KMS-11 (cell line): ENCODE results near the gene LRRC58.
A peak's percentile ranks its signal among the peaks of the same experiment; 100 is the strongest.

Experiments used
- H2AFZ ChIP-seq: fragments of 200-600 bp; sonication (generic); 2 replicates; pipeline ENCODE4 v1.6.1; 2016; ENCODE audit warnings: antibody characterized with exemption, mixed run types, low read depth
- H3K27ac ChIP-seq: fragments of 200-600 bp; sonication (generic); 2 replicates; pipeline ENCODE4 v1.6.1; 2016; ENCODE audit warnings: mild to moderate bottlenecking, mixed run types
- H3K27me3 ChIP-seq: fragments of 200-600 bp; sonication (generic); 2 replicates; pipeline ENCODE4 v1.6.1; 2017; ENCODE audit warnings: mild to moderate bottlenecking, low read depth, mixed run types, moderate library complexity; ENCODE audit not compliant: insufficient read depth
- H3K36me3 ChIP-seq: fragments of 200-600 bp; sonication (generic); 2 replicates; pipeline ENCODE4 v1.6.1; 2017; ENCODE audit warnings: mild to moderate bottlenecking, mixed run types; ENCODE audit not compliant: insufficient read depth
- H3K4me1 ChIP-seq: fragments of 200-600 bp; sonication (generic); 2 replicates; pipeline ENCODE4 v1.6.1; 2016; ENCODE audit warnings: mild to moderate bottlenecking, low read depth, mixed run types; ENCODE audit not compliant: poor library complexity, severe bottlenecking
- H3K4me2 ChIP-seq: fragments of 200-600 bp; sonication (generic); 2 replicates; pipeline ENCODE4 v1.7.0; 2016; ENCODE audit warnings: mild to moderate bottlenecking, mixed run types
- H3K4me3 ChIP-seq: fragments of 200-600 bp; sonication (generic); IDR thresholded peaks from 2 replicates; pipeline ENCODE4 v1.6.1; 2017; ENCODE audit warnings: low read depth, low read length, mixed read lengths; ENCODE audit not compliant: insufficient read depth
- H3K79me2 ChIP-seq: fragments of 200-600 bp; sonication (generic); 2 replicates; pipeline ENCODE4 v1.6.1; 2016; ENCODE audit warnings: low read depth, mixed run types; ENCODE audit not compliant: insufficient read depth
- H3K9ac ChIP-seq: fragments of 200-600 bp; sonication (generic); 2 replicates; pipeline ENCODE4 v1.6.1; 2016; ENCODE audit warnings: mild to moderate bottlenecking, mixed run types
- H4K20me1 ChIP-seq: fragments of 200-600 bp; sonication (generic); 2 replicates; pipeline ENCODE4 v1.6.1; 2016; ENCODE audit warnings: mild to moderate bottlenecking, mixed run types; ENCODE audit not compliant: insufficient read depth
- CTCF ChIP-seq: fragments of 200-600 bp; sonication (generic); conservative IDR thresholded peaks from 2 replicates; pipeline ENCODE4 v1.6.1; 2017; ENCODE audit warnings: low read depth, mild to moderate bottlenecking, antibody characterized with exemption, low read length, moderate library complexity, mixed read lengths

LRRC58 gene

GRCh38 chr3:120285508-120285841 lies 63.7 kb downstream of the LRRC58 start:
- TF ChIP-seq CTCF, result no peak
- Histone ChIP-seq H2AFZ (no peak overlapping the region), H3K36me3 (no peaks in the 10 kb centered on the region), H3K79me2 (no peaks in the 10 kb centered on the region), H3K27me3 (no peaks in the 10 kb centered on the region), H3K4me3 (no peak overlapping the region), H4K20me1 (no peaks in the 10 kb centered on the region), H3K27ac (no peak overlapping the region), H3K4me2 (0 out of 2 replicates have a peak overlapping the region, but pooled peaks have one; percentile 18), H3K9ac (no peak overlapping the region), H3K4me1 (peaks cover 41% of the 10 kb centered on the region)

- Histone ChIP-seq H3K4me1 (peaks cover 47% of the 10 kb centered on the region), H3K9ac (no peak within 1 kb of the TSS), H3K36me3 (no peaks in the 10 kb centered on the region), H3K4me2 (peak within 1 kb of the TSS; percentile 18), H3K27ac (no peak within 1 kb of the TSS), H3K79me2 (no peaks in the 10 kb centered on the region), H2AFZ (peak within 1 kb of the TSS; percentile 6; the same call in 1 of the 2 replicates), H3K4me3 (peak within 1 kb of the TSS; percentile 16), H4K20me1 (no peaks in the 10 kb centered on the region), H3K27me3 (no peaks in the 10 kb centered on the region)
- no peak for TF ChIP-seq CTCF
Observed at GRCh38 chr3:120284747-120285507, 64.2 kb downstream of the LRRC58 start, which contains the start of gene GPR156. Gene GPR156, minus strand, starts transcription at chr3:120285222. Its CDS starts 41,124 bp downstream, at chr3:120244098.

- Histone ChIP-seq H3K9ac (no peak overlapping the region), H3K4me2 (peak overlapping the region; percentile 92), H4K20me1 (no peaks in the 10 kb centered on the region), H3K27ac (no peak overlapping the region), H3K36me3 (no peaks in the 10 kb centered on the region), H3K4me3 (no peak overlapping the region), H3K27me3 (no peaks in the 10 kb centered on the region), H3K4me1 (peaks cover 47% of the 10 kb centered on the region), H2AFZ (peak overlapping the region; percentile 72), H3K79me2 (no peaks in the 10 kb centered on the region)
- TF ChIP-seq CTCF, result no peak
Observed at GRCh38 chr3:120281261-120281660, 67.9 kb downstream of the LRRC58 start.

- no peaks in the 10 kb centered on the region for H3K36me3 ChIP-seq
- peak overlapping the region; percentile 92 for H3K4me2 ChIP-seq
- H3K27me3 ChIP-seq, result no peaks in the 10 kb centered on the region
- peak overlapping the region; percentile 64 for H3K27ac ChIP-seq
- peaks cover 40% of the 10 kb centered on the region for H3K4me1 ChIP-seq
- H4K20me1 ChIP-seq, result no peaks in the 10 kb centered on the region
- H3K79me2 ChIP-seq, result no peaks in the 10 kb centered on the region
- no peak for TF ChIP-seq CTCF
- H3K4me3 ChIP-seq, result no peak overlapping the region
- H3K9ac ChIP-seq, result peak overlapping the region; percentile 28; the same call in 1 of the 2 replicates
- peak overlapping the region; percentile 72 for H2AFZ ChIP-seq
Observed at GRCh38 chr3:120280566-120280965, 68.6 kb downstream of the LRRC58 start.
